ENCODE results near the gene ZNF234.
"Not testable (repeated sequence)": the region's sequence is repeated elsewhere in the genome, so short reads cannot be mapped to it uniquely, and the experiment has no call there.

DNA sequence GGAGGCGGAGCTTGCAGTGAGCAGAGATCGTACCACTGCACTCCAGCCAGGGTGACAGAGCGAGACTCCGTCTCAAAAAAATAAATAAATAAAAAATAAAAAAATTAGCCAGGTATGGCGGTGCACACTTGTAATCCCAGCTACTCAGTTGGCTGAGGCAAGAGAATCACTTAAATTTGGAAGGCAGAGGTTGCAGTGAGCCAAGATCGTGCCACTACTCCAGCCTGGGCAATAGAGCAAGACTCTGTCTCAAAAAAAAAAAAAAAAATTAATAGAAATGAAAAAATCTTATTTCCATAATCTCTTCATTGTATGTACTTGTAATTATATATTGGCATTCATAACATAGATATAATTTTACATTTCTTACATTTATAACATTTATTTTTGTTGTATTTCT lies 29.3 kb downstream of the ZNF234 start:
- TF ChIP-seq, protein P1, sequence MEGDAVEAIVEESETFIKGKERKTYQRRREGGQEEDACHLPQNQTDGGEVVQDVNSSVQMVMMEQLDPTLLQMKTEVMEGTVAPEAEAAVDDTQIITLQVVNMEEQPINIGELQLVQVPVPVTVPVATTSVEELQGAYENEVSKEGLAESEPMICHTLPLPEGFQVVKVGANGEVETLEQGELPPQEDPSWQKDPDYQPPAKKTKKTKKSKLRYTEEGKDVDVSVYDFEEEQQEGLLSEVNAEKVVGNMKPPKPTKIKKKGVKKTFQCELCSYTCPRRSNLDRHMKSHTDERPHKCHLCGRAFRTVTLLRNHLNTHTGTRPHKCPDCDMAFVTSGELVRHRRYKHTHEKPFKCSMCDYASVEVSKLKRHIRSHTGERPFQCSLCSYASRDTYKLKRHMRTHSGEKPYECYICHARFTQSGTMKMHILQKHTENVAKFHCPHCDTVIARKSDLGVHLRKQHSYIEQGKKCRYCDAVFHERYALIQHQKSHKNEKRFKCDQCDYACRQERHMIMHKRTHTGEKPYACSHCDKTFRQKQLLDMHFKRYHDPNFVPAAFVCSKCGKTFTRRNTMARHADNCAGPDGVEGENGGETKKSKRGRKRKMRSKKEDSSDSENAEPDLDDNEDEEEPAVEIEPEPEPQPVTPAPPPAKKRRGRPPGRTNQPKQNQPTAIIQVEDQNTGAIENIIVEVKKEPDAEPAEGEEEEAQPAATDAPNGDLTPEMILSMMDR (IDR thresholded peaks at IDR 0.05; ENCODE audit: low read length): not testable (repeated sequence)
- TF ChIP-seq EZH2 (IDR thresholded peaks at IDR 0.05; ENCODE audit: borderline replicate concordance, low read length): not testable (repeated sequence)
